Measurements from ENCODE around the gene COL5A1. TPM values are rescaled to one million over a fixed set of nuclear protein-coding genes. Genes with fewer than 3 reads are reported as not detected.

The COL5A1 gene
- total and polyA plus RNA-seq, 2 donors (not counting 1 experiment from before 2014, with no cell fraction given): 72.8 to 109 TPM

- Histone ChIP-seq H3K27me3 (ENCODE audit: control insufficient read depth, insufficient read depth, low read length) (peaks cover 3% of the 10 kb centered on the region), H3K36me3 (ENCODE audit: control insufficient read depth, insufficient read depth, low read length) (no peaks in the 10 kb centered on the region), H3K9ac (ENCODE audit: insufficient read depth, low read length) (no peak overlapping the region), H3K9me3 (ENCODE audit: control insufficient read depth, insufficient read depth, low read depth, low read length) (no peaks in the 10 kb centered on the region), H3K27ac (ENCODE audit: insufficient read depth, low read length) (no peak overlapping the region), H3K79me2 (ENCODE audit: control insufficient read depth, insufficient read depth, low read length) (no peaks in the 10 kb centered on the region), H2AFZ (ENCODE audit: low read length) (no peak overlapping the region), H3K4me3 (replicated peaks in 1 of 4; ENCODE audit: control extremely low read depth in 1 of 4, insufficient read depth in 1 of 4, low read depth in 3 of 4, low read length in 4 of 4) (no peak overlapping the region), H3K4me2 (ENCODE audit: extremely low read depth, insufficient read depth, low read length) (no peak overlapping the region), H3K4me1 (ENCODE audit: control insufficient read depth, extremely low read depth, insufficient read depth, low read length) (no peaks in the 10 kb centered on the region), H4K20me1 (ENCODE audit: control insufficient read depth, extremely low read depth, insufficient read depth, low read length) (no peaks in the 10 kb centered on the region)
- no peak for DNase-seq (ENCODE audit: low read depth in 2 of 2)
- TF ChIP-seq CTCF (conservative IDR thresholded peaks at IDR 0.05 in 1 of 2, IDR thresholded peaks at IDR 0.05 in 1 of 2; ENCODE audit: low read depth in 1 of 2, low read length in 2 of 2) (no peak), EZH2 (IDR thresholded peaks at IDR 0.05; ENCODE audit: low read length, missing control alignments) (no peak)
Observed at GRCh38 chr9:134872482-134873231, 231.1 kb downstream of the COL5A1 start.

GRCh38 chr9:134875371-134875770, 233.8 kb downstream of the COL5A1 start:
- no peak overlapping the region for H3K27ac ChIP-seq (ENCODE audit: insufficient read depth, low read length)
- H4K20me1 ChIP-seq (ENCODE audit: control insufficient read depth, extremely low read depth, insufficient read depth, low read length): no peaks in the 10 kb centered on the region
- H3K4me1 ChIP-seq (ENCODE audit: control insufficient read depth, extremely low read depth, insufficient read depth, low read length): no peaks in the 10 kb centered on the region
- H3K9ac ChIP-seq (ENCODE audit: insufficient read depth, low read length): no peak overlapping the region
- peaks cover 3% of the 10 kb centered on the region for H3K27me3 ChIP-seq (ENCODE audit: control insufficient read depth, insufficient read depth, low read length)
- H3K79me2 ChIP-seq (ENCODE audit: control insufficient read depth, insufficient read depth, low read length): no peaks in the 10 kb centered on the region
- H3K9me3 ChIP-seq (ENCODE audit: control insufficient read depth, insufficient read depth, low read depth, low read length): no peaks in the 10 kb centered on the region
- no peaks in the 10 kb centered on the region for H3K36me3 ChIP-seq (ENCODE audit: control insufficient read depth, insufficient read depth, low read length)
- no peak overlapping the region for H3K4me3 ChIP-seq (replicated peaks in 1 of 4; ENCODE audit: control extremely low read depth in 1 of 4, insufficient read depth in 1 of 4, low read depth in 3 of 4, low read length in 4 of 4)
- no peak overlapping the region for H2AFZ ChIP-seq (ENCODE audit: low read length)
- TF ChIP-seq CTCF (conservative IDR thresholded peaks at IDR 0.05 in 1 of 2, IDR thresholded peaks at IDR 0.05 in 1 of 2; ENCODE audit: low read depth in 1 of 2, low read length in 2 of 2): no peak
- no peak for TF ChIP-seq EZH2 (IDR thresholded peaks at IDR 0.05; ENCODE audit: low read length, missing control alignments)
- no peak for DNase-seq (ENCODE audit: low read depth in 2 of 2)
- no peak overlapping the region for H3K4me2 ChIP-seq (ENCODE audit: extremely low read depth, insufficient read depth, low read length)

GRCh38 chr9:134877541-134877940, 235.9 kb downstream of the COL5A1 start:
- no peak overlapping the region for H3K9ac ChIP-seq (ENCODE audit: insufficient read depth, low read length)
- no peaks in the 10 kb centered on the region for H3K9me3 ChIP-seq (ENCODE audit: control insufficient read depth, insufficient read depth, low read depth, low read length)
- DNase-seq (ENCODE audit: low read depth in 2 of 2): no peak
- H3K27me3 ChIP-seq (ENCODE audit: control insufficient read depth, insufficient read depth, low read length): no peaks in the 10 kb centered on the region
- H4K20me1 ChIP-seq (ENCODE audit: control insufficient read depth, extremely low read depth, insufficient read depth, low read length): no peaks in the 10 kb centered on the region
- H3K4me1 ChIP-seq (ENCODE audit: control insufficient read depth, extremely low read depth, insufficient read depth, low read length): no peaks in the 10 kb centered on the region
- no peaks in the 10 kb centered on the region for H3K79me2 ChIP-seq (ENCODE audit: control insufficient read depth, insufficient read depth, low read length)
- no peak overlapping the region for H2AFZ ChIP-seq (ENCODE audit: low read length)
- no peaks in the 10 kb centered on the region for H3K36me3 ChIP-seq (ENCODE audit: control insufficient read depth, insufficient read depth, low read length)
- H3K27ac ChIP-seq (ENCODE audit: insufficient read depth, low read length): no peak overlapping the region
- TF ChIP-seq EZH2 (IDR thresholded peaks at IDR 0.05; ENCODE audit: low read length, missing control alignments) (no peak), CTCF (conservative IDR thresholded peaks at IDR 0.05 in 1 of 2, IDR thresholded peaks at IDR 0.05 in 1 of 2; ENCODE audit: low read depth in 1 of 2, low read length in 2 of 2) (no peak)
- no peak overlapping the region for H3K4me2 ChIP-seq (ENCODE audit: extremely low read depth, insufficient read depth, low read length)
- H3K4me3 ChIP-seq (replicated peaks in 1 of 4; ENCODE audit: control extremely low read depth in 1 of 4, insufficient read depth in 1 of 4, low read depth in 3 of 4, low read length in 4 of 4): no peak overlapping the region

All from fibroblast of lung (primary cell).